Esophagus muscularis mucosa (tissue), 4 donors: ENCODE results near the gene DISP2.

Source experiments
- CTCF ChIP-seq, 3 experiments: fragments of 200-600 bp in 2 of 3; fragments of 450-650 bp in 1 of 3; sonication (generic) in 2 of 3; IDR thresholded peaks; one replicate each; pipeline ENCODE4 v1.5.1; 2017 to 2019; ENCODE audit warnings: antibody characterized with exemption in 3 of 3, mild to moderate bottlenecking in 2 of 3, moderate library complexity in 1 of 3
- EP300 ChIP-seq: sonication (generic); formaldehyde crosslinking; IDR thresholded peaks from one replicate; pipeline ENCODE4 v1.6.1; 2017; ENCODE audit warnings: antibody characterized with exemption
- POLR2A ChIP-seq: fragments of 450-650 bp; IDR thresholded peaks from one replicate; pipeline ENCODE4 v1.6.1; 2017; ENCODE audit warnings: antibody characterized with exemption, moderate library complexity, mild to moderate bottlenecking, low read depth
- POLR2AphosphoS5 ChIP-seq, 2 donors: sonication (generic); formaldehyde crosslinking; IDR thresholded peaks; one replicate each; pipeline ENCODE4 v1.6.1; 2017; ENCODE audit warnings: antibody characterized with exemption in 2 of 2

- TF ChIP-seq CTCF (IDR thresholded peaks at IDR 0.05): no peak
- no peak for TF ChIP-seq POLR2A
- TF ChIP-seq POLR2AphosphoS5 (IDR thresholded peaks at IDR 0.05): no peak
- TF ChIP-seq EP300: no peak
These were observed 1.9 kb upstream of the DISP2 start for GRCh38 chr15:40355976-40356585.
